DMS79 (cell line): ENCODE data around the gene PARP11.

Source experiments
- DNase-seq: peaks from one replicate; lab custom pipeline; 2025; lab: John Stamatoyannopoulos, UW

Gene PARP11

DNA sequence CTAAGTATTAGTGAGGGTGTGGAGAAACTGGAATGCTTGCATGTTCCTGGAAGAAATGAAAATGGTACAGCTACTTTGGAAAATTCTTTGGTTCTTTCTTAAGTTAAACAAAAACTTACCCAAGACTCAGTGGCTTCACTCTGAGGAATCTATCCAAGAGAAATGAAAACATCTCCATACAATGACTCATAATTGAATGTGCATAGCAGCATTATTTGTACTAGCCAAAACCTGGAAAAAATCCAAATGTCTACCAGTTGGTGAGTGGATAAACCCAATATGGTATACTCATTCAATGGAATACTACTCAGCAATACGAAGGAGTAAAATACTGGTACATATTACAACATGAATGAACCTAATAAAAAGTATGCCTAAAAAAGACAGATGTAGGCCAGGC, 102.3 kb downstream of the PARP11 start:
- no peak for DNase-seq

DNA sequence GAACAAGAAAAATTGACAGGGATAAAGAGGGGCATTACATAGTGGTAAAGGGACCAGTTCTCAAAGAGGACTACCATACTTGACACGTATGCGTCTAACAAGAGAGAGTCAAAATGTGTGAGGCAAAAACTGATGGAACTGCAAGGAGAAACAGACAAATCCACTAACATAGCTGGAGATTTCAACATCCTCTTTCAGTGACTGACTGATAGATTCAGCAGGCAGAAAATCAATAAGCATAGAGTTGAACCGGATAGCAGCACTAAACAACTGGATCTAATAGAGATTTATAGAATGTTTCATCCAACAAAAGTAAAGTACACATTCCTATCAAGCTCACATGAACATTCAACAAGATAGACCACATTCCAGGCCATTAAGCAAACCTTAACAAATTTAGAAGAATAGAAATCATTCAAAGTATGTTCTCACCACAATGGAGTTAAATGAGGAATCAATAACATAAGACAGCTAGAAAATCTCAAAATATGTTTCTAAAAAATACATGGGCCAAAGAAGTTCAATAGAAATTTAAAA, 104.2 kb downstream of the PARP11 start:
- no peak for DNase-seq

- DNase-seq = no peak
Observed at GRCh38 chr12:3761116-3761735, 112.0 kb downstream of the PARP11 start.

- no peak for DNase-seq
Observed at GRCh38 chr12:3759878-3760277, 113.3 kb downstream of the PARP11 start.
